OCI-M1 (cell line): ENCODE data around the gene NEK2.
"Not testable (repeated sequence)": the region's sequence is repeated elsewhere in the genome, so short reads cannot be mapped to it uniquely, and the experiment has no call there.

Experiments used
- DNase-seq: peaks from one replicate; lab custom pipeline; 2025; lab: John Stamatoyannopoulos, UW

The NEK2 gene

GRCh38 chr1:211632808-211633523 lies 42.5 kb downstream of the NEK2 start:
- DNase-seq: no peak

GRCh38 chr1:211632117-211632807 lies 43.2 kb downstream of the NEK2 start:
- DNase-seq: no peak

- no peak for DNase-seq
Observed at GRCh38 chr1:211631168-211631567, 44.3 kb downstream of the NEK2 start.

GRCh38 chr1:211630236-211631081 lies 45.0 kb downstream of the NEK2 start:
- DNase-seq: peak; percentile 90

- no peak for DNase-seq
Observed at GRCh38 chr1:211628417-211628816, 47.0 kb downstream of the NEK2 start.

GRCh38 chr1:211627259-211627658 lies 48.2 kb downstream of the NEK2 start:
- DNase-seq: no peak

GRCh38 chr1:211625866-211626265 lies 49.6 kb downstream of the NEK2 start:
- not testable (repeated sequence) for DNase-seq

GRCh38 chr1:211625040-211625439 lies 50.4 kb downstream of the NEK2 start:
- peak; percentile 77 for DNase-seq

GRCh38 chr1:211623515-211623914 lies 51.9 kb downstream of the NEK2 start:
- peak; percentile 58 for DNase-seq

GRCh38 chr1:211621447-211622198 lies 53.8 kb downstream of the NEK2 start:
- no peak for DNase-seq

GRCh38 chr1:211620097-211620496 lies 55.3 kb downstream of the NEK2 start:
- no peak for DNase-seq

- no peak for DNase-seq
Observed at GRCh38 chr1:211619033-211619996, 56.1 kb downstream of the NEK2 start.

GRCh38 chr1:211616965-211617297 lies 58.5 kb downstream of the NEK2 start:
- no peak for DNase-seq

GRCh38 chr1:211616231-211616964 lies 59.0 kb downstream of the NEK2 start:
- DNase-seq: no peak

- DNase-seq: peak; percentile 34
Observed at GRCh38 chr1:211614615-211615014, 60.8 kb downstream of the NEK2 start.

GRCh38 chr1:211613951-211614350 lies 61.5 kb downstream of the NEK2 start:
- peak; percentile 88 for DNase-seq

- DNase-seq: peak; percentile 97
Observed at GRCh38 chr1:211613108-211613947, 62.1 kb downstream of the NEK2 start.

- DNase-seq: no peak
Observed at GRCh38 chr1:211612786-211613107, 62.7 kb downstream of the NEK2 start.
